HCT116 (cell line): ENCODE measurements around the gene CACNA1C.

Experiments
- ATF3 ChIP-seq: IDR thresholded peaks from 2 replicates; pipeline ENCODE4 v1.6.1; 2012
- CEBPB ChIP-seq: IDR thresholded peaks from 2 replicates; pipeline ENCODE4 v1.6.1; 2012; ENCODE audit warnings: low read depth
- CTCF ChIP-seq, 3 experiments: fragments of 200-600 bp in 1 of 3; sonication (generic) in 1 of 3; IDR thresholded peaks in 2 of 3; conservative IDR thresholded peaks in 1 of 3; 2 replicates each; pipeline ENCODE4 v1.5.1; 2012 to 2017; ENCODE audit warnings: low read depth in 2 of 3, low read length in 2 of 3, antibody characterized with exemption in 1 of 3, borderline replicate concordance in 1 of 3, control low read depth in 1 of 3, mild to moderate bottlenecking in 1 of 3, mixed read lengths in 1 of 3, mixed run types in 1 of 3, moderate library complexity in 1 of 3; ENCODE audit not compliant: insufficient read depth in 1 of 3
- EZH2 ChIP-seq: fragments of 200-600 bp; sonication (generic); IDR thresholded peaks from 2 replicates; pipeline ENCODE4 v1.6.1; 2017; ENCODE audit warnings: antibody characterized with exemption, mixed run types
- EZH2phosphoT487 ChIP-seq: fragments of 200-600 bp; IDR thresholded peaks from 2 replicates; pipeline ENCODE4 v1.6.1; 2018; ENCODE audit warnings: antibody characterized with exemption, borderline replicate concordance
- FOSL1 ChIP-seq: IDR thresholded peaks from 2 replicates; pipeline ENCODE4 v1.6.1; 2012; ENCODE audit warnings: low read depth
- JUND ChIP-seq: IDR thresholded peaks from 2 replicates; pipeline ENCODE4 v1.6.1; 2012
- MAX ChIP-seq: IDR thresholded peaks from 2 replicates; pipeline ENCODE4 v1.6.1; 2012
- POLR2A ChIP-seq: IDR thresholded peaks from 2 replicates; pipeline ENCODE4 v1.7.0; 2011; ENCODE audit warnings: borderline replicate concordance; ENCODE audit not compliant: insufficient read depth, insufficient read length; ENCODE audit errors: extremely low read depth
- POLR2AphosphoS5 ChIP-seq: IDR thresholded peaks from 2 replicates; pipeline ENCODE4 v1.6.1; 2011; ENCODE audit warnings: mild to moderate bottlenecking, low read depth, low read length, moderate library complexity
- RAD21 ChIP-seq: IDR thresholded peaks from 2 replicates; pipeline ENCODE4 v1.6.1; 2012; ENCODE audit warnings: low read depth, mild to moderate bottlenecking
- REST ChIP-seq: IDR thresholded peaks from 2 replicates; pipeline ENCODE4 v1.6.1; 2012; ENCODE audit warnings: low read depth
- ZBTB33 ChIP-seq: IDR thresholded peaks from 2 replicates; pipeline ENCODE4 v1.6.1; 2011; ENCODE audit warnings: mild to moderate bottlenecking, low read length, moderate library complexity; ENCODE audit not compliant: insufficient replicate concordance; ENCODE audit errors: extremely low read depth
- ZFX ChIP-seq: fragments of 450-650 bp; IDR thresholded peaks from 2 replicates; pipeline ENCODE4 v1.6.1; 2017

GRCh38 chr12:2548081-2548480, 495.3 kb downstream of the CACNA1C start:
- TF ChIP-seq CTCF (IDR thresholded peaks at IDR 0.05 in 2 of 3, conservative IDR thresholded peaks at IDR 0.05 in 1 of 3; ENCODE audit: borderline replicate concordance in 1 of 3, insufficient read depth in 1 of 3, low read depth in 2 of 3, low read length in 2 of 3): no peak
- TF ChIP-seq CEBPB: no peak
- no peak for TF ChIP-seq MAX
- TF ChIP-seq FOSL1: no peak
- TF ChIP-seq EZH2: no peak
- TF ChIP-seq EZH2phosphoT487: no peak
- TF ChIP-seq POLR2AphosphoS5: no peak
- TF ChIP-seq ZFX: no peak
- 0 out of 2 replicates have a peak, but pooled peaks have one; percentile 3 for TF ChIP-seq RAD21
- no peak for TF ChIP-seq POLR2A
- TF ChIP-seq ATF3: no peak
- TF ChIP-seq ZBTB33: no peak
- TF ChIP-seq REST: no peak
- TF ChIP-seq JUND: no peak
